ENCODE data around the gene PDE8A. TPM values are rescaled to one million over a fixed set of nuclear protein-coding genes. Genes with fewer than 3 reads are reported as not detected.

PDE8A gene
- total and polyA plus RNA-seq, 2 of the 13 experiments (the other 11 are each of a cell fraction or from before 2014, with no cell fraction given), result 26.3 to 48.5 TPM

- ATAC-seq, result no peak
- Histone ChIP-seq H3K4me2 (ENCODE audit: low read depth, low read length) (no peak overlapping the region), H3K4me1 (ENCODE audit: insufficient read depth, low read length) (peaks cover 6% of the 10 kb centered on the region; the same call in 1 of the 2 replicates), H3K27me3 (ENCODE audit: control insufficient read depth in 1 of 2, insufficient read depth in 2 of 2, low read length in 2 of 2) (peaks cover 1 to 31% of the 10 kb centered on the region in 2 experiments; a peak in 4 of 5 replicates), H2AFZ (ENCODE audit: low read length) (no peak overlapping the region), H3K9ac (ENCODE audit: insufficient read depth, low read depth, low read length) (no peak overlapping the region), H3K4me3 (replicated peaks in 1 of 3; ENCODE audit: insufficient read depth in 1 of 3, low read depth in 2 of 3, low read length in 3 of 3) (no peak overlapping the region), H3K27ac (ENCODE audit: extremely low read length, insufficient read depth, low read length) (no peak overlapping the region), H3K36me3 (replicated peaks in 1 of 2; ENCODE audit: control insufficient read depth in 1 of 2, insufficient read depth in 2 of 2, low read length in 2 of 2) (no peaks in the 10 kb centered on the region), H3K9me3 (ENCODE audit: low read length) (no peaks in the 10 kb centered on the region), H4K20me1 (ENCODE audit: insufficient read depth, low read length) (no peaks in the 10 kb centered on the region), H3K79me2 (ENCODE audit: insufficient read depth, low read length) (no peaks in the 10 kb centered on the region)
- no peak for TF ChIP-seq ZFP36 (IDR thresholded peaks at IDR 0.05; ENCODE audit: borderline replicate concordance, low read depth, low read length, partially characterized antibody)
- in situ Hi-C loops (cut with HindIII; ENCODE audit: extremely low pct_ligation_motif_present, low pct_unique_long_range_greater_than_20kb), result loop anchor here (25.0 kb wide), 1 partner anchor 168 kb away; no protein-coding TSS in a partner anchor
- intact Hi-C loops (cut with micrococcal nuclease; ENCODE audit: unreplicated experiment), result no loop called here
- ChIA-PET POLR2A (no interaction called here), CTCF (ENCODE audit: low intra/inter-chr PET ratio, low total read pairs) (no interaction called here)
- FAIRE-seq, result no peak
- BruUV-seq (replicated peaks), result no TSS peak
- no peak for DNase-seq (ENCODE audit: low spot score)
- WGBS (ENCODE audit: low lambda C conversion rate), result 60% methylated on average over 1 of the region's 6 CpGs
These were observed 12.4 kb upstream of the PDE8A start for GRCh38 chr15:84969257-84969656.

GRCh38 chr15:84970843-84971242 lies 10.8 kb upstream of the PDE8A start:
- Histone ChIP-seq H3K79me2 (ENCODE audit: insufficient read depth, low read length) (no peaks in the 10 kb centered on the region), H3K9ac (ENCODE audit: insufficient read depth, low read depth, low read length) (no peak overlapping the region), H3K4me3 (replicated peaks in 1 of 3; ENCODE audit: insufficient read depth in 1 of 3, low read depth in 2 of 3, low read length in 3 of 3) (no peak overlapping the region), H4K20me1 (ENCODE audit: insufficient read depth, low read length) (no peaks in the 10 kb centered on the region), H3K27ac (ENCODE audit: extremely low read length, insufficient read depth, low read length) (no peak overlapping the region), H3K27me3 (ENCODE audit: control insufficient read depth in 1 of 2, insufficient read depth in 2 of 2, low read length in 2 of 2) (peaks cover 1 to 31% of the 10 kb centered on the region in 2 experiments; a peak in 4 of 5 replicates), H3K4me2 (ENCODE audit: low read depth, low read length) (no peak overlapping the region), H3K9me3 (ENCODE audit: low read length) (no peaks in the 10 kb centered on the region), H2AFZ (ENCODE audit: low read length) (no peak overlapping the region), H3K36me3 (replicated peaks in 1 of 2; ENCODE audit: control insufficient read depth in 1 of 2, insufficient read depth in 2 of 2, low read length in 2 of 2) (no peaks in the 10 kb centered on the region), H3K4me1 (ENCODE audit: insufficient read depth, low read length) (peaks cover 8% of the 10 kb centered on the region; the same call in 1 of the 2 replicates)
- ChIA-PET CTCF (ENCODE audit: low intra/inter-chr PET ratio, low total read pairs) (no interaction called here), POLR2A (interaction anchor here (1.7 kb wide), 1 partner anchor 10 kb away, joined by 7 read pairs; no protein-coding TSS in a partner anchor)
- DNase-seq (ENCODE audit: low spot score), result no peak
- ATAC-seq, result no peak
- intact Hi-C loops (cut with micrococcal nuclease; ENCODE audit: unreplicated experiment), result loop anchor here (2.0 kb wide), 1 partner anchor 16 kb away; no protein-coding TSS in a partner anchor
- 16% methylated on average over 2 of the region's 3 CpGs for WGBS (ENCODE audit: low lambda C conversion rate)
- FAIRE-seq, result no peak
- BruUV-seq (replicated peaks), result no TSS peak
- in situ Hi-C loops (cut with HindIII; ENCODE audit: extremely low pct_ligation_motif_present, low pct_unique_long_range_greater_than_20kb), result loop anchor here (25.0 kb wide), 1 partner anchor 166 kb away; no protein-coding TSS in a partner anchor
- no peak for TF ChIP-seq ZNF776 (CRISPR knock-in tag; IDR thresholded peaks at IDR 0.05)
- TF ChIP-seq ZBTB25 (CRISPR knock-in tag; IDR thresholded peaks at IDR 0.05), result no peak
- no peak for TF ChIP-seq AGO1 (IDR thresholded peaks at IDR 0.05; ENCODE audit: low read depth, low read length, poor library complexity, severe bottlenecking)
- TF ChIP-seq ZNF788 (CRISPR knock-in tag; IDR thresholded peaks at IDR 0.05; ENCODE audit: borderline replicate concordance), result no peak
- TF ChIP-seq RCOR2 (CRISPR knock-in tag; IDR thresholded peaks at IDR 0.05), result no peak
- no peak for TF ChIP-seq MAZ (IDR thresholded peaks at IDR 0.05; ENCODE audit: borderline replicate concordance, low read depth, low read length)
- TF ChIP-seq MAZ (CRISPR knock-in tag; IDR thresholded peaks at IDR 0.05; ENCODE audit: low read depth), result no peak
- TF ChIP-seq MAX (IDR thresholded peaks at IDR 0.05), result no peak
- TF ChIP-seq GFI1 (CRISPR knock-in tag; IDR thresholded peaks at IDR 0.05; ENCODE audit: borderline replicate concordance), result no peak
- no peak for TF ChIP-seq BRD4 (CRISPR knock-in tag; IDR thresholded peaks at IDR 0.05)
- no peak for TF ChIP-seq GZF1 (CRISPR knock-in tag; IDR thresholded peaks at IDR 0.05)
